HG02642 (cell line): ENCODE data around the gene VASH1.

Source experiments
- ATAC-seq: cut with Tn5 transposase; IDR thresholded peaks from one replicate; pipeline ENCODE4 v1.9.1; 2021; ENCODE audit warnings: mild to moderate bottlenecking; ENCODE audit not compliant: unreplicated experiment, poor library complexity

The VASH1 gene

GRCh38 chr14:76741074-76741473, 20.2 kb upstream of the VASH1 start:
- ATAC-seq = no peak

DNA sequence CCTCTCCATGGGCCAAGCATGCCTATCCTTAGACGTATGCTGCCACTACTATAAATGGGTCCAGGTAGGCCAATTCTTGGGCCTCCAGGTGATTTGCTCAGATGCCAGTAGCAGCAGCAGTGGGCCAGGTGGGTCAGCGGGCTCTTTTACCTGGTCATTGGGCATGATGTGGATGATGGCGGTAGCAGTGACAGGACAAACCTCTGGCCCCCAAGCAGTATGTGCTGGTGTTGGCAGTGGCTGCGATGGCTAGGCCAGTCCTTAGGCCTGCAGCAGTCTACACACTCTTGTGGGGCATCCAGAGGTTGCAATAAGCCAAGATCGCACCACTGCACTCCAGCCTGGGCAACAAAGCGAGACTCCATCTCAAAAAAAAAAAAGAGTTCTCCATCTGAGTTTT, 19.1 kb upstream of the VASH1 start:
- no peak for ATAC-seq

GRCh38 chr14:76742966-76743365, 18.3 kb upstream of the VASH1 start:
- ATAC-seq = no peak

DNA sequence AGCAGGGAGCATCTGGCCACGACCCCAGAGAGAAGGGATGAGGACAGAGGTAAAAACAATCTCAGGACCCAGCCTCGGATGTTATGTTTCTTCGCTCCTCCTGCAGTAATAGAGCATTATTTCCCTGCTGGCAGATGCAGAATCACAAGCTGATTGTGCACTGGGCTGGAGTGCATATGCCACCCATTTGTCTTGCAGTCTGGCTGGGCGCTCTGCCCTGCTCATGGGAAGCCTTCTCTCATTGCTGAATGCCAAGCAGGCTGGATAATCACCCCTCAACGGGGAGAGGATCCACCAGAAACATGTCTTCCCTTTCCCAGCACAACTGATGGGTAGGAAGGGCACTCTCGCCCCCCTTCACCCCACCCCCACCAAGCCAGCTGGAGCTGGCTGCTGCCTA, 8.5 kb upstream of the VASH1 start:
- ATAC-seq = no peak

- no peak for ATAC-seq
These were observed 7.6 kb upstream of the VASH1 start for GRCh38 chr14:76753541-76754198.

GRCh38 chr14:76754586-76754985, 6.7 kb upstream of the VASH1 start:
- ATAC-seq = no peak

DNA sequence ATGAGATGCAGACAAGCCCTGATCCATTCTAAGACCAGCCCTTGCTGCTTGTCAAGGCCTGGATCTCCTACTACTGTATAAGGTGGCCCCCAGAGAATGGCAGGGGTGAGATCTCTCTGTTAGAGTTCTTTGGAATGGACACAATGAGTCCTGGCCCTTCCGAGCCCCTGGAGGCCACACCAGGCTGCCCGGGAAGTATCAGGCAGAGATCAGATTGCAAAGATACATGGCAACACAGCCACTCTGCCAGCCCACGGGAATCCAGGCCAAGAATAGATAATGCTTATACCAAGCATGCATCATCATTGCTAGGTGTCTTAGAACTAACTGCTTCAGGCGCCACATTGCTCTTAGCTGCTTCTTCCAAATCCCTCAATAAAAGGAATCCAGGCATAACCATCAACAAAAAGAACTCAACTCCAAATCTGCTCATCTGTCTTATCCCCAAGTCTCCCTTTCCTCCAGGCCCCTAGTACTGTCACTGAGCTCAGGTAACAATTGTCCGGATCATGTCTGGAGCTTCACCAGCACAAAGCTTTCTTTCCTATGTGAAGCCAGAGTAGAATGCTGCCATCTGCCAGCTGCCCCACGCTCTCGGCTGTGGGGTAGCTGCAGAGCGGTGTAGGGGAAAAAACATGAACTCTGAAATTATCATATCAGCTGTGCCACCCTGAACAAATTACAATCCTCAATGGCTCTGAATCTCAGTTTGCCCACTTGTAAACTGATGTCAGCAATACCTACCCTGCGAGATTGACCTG, 5.5 kb upstream of the VASH1 start:
- no peak for ATAC-seq

GRCh38 chr14:76756371-76756750, 4.9 kb upstream of the VASH1 start:
- ATAC-seq = no peak

DNA sequence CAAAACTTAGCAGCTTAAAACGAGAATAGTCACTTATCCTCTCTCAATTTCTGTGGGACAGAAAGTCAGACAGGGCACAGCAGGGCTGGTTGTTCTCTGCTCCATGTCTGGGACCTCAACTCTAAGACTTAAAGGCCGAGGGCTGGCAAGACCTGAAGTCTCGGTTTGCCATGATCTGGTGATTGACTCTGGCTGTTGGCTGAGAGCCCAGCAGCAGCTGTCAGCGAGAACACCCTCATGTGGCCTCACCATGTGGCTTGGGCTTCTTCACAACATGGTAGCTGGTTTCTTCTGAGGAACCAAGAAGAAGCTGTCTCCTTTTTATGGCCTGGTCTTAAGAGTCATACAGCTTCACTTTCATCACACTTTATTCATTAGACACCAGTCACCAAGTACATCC, 1.7 kb upstream of the VASH1 start:
- ATAC-seq = no peak

DNA sequence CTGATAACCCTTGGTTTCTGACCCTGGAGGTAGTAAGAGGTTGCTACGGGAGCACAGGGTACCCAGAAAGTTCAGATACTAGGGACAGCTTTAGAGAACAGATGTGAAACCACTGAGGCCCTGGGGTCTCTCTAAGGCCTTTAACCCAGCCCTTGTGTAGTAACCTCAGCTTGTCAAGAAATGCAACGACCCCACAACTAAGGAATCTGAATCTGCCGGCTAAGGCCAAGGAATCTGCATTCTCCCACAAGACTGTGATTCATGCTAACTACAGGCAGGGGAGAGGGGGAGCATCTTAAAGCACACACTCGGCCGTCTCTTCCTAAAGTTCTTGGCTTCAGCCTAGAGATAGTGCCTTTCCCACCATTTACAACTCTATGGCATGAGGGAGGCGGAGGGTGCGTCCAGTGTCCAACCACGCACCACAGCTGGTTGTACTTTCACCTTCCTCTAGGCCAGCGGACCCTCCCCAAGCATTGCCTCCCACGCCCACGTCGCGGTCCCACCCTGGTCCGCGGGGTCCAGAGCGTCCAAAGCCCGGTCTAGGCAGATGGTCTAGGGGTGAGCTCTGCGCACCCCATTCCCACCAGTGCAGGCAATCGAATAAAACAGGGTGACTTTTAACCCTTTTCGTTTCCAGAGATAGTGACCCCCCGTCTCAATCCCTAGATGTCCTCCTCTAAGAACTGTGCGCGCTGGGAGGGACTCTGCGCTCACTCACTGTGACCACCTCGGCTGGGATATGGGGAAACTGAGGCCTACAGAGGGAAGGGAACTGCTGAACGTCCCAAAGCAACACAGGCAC, 735 bp upstream of the VASH1 start:
- no peak for ATAC-seq

- no peak for ATAC-seq
These were observed 717 bp downstream of the VASH1 start for GRCh38 chr14:76761960-76762410.

DNA sequence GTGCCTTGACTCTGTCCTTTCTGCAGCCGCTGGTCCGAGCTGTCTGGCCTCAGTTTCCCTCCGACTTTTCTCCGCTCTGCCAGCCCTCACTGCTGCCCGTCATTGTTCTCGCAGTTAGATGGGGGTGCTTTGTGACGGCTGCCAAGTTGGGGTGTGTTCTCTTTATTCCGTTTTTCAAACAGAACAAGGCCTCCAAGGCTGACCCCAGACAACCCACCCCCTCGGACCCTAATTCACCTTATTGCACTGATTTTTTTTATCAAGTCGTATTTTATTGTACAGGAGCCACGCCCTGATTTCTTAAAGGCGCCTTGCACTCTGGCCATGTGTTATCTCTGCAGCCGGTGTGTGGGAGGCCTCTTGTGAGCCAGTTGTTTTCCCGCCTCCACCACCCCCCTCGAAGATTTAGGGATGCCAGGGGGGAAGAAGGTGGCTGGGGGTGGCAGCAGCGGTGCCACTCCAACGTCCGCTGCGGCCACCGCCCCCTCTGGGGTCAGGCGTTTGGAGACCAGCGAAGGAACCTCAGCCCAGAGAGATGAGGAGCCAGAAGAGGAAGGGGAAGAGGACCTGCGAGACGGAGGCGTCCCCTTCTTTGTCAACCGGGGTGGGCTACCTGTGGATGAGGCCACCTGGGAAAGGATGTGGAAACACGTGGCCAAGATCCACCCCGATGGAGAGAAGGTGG, 1.3 kb downstream of the VASH1 start:
- no peak for ATAC-seq

- no peak for ATAC-seq
These were observed 2.1 kb downstream of the VASH1 start for GRCh38 chr14:76763096-76764041.

DNA sequence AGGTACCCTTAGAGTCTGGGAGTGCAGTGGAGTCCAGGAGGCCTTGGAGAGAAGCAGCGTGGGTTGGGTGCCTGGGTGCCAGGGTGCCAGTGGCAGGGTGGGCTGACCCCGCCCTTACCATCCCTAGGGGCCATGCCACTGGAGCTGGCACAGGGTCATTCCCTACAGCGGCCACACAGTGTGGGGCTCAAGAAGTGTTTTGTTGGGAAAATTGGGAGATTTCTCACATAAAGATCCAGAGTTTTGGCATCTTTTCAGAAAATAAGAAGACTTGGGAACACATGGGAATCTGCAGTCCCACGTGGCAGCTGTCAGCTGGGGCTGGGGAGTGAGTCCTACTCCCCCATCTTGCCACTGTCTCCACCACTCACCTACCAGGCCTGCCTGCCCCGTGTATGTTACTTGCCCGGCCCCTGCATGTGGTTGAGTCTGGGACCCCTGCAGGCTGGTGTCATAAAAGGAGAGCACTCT, 4.2 kb downstream of the VASH1 start:
- ATAC-seq = no peak

DNA sequence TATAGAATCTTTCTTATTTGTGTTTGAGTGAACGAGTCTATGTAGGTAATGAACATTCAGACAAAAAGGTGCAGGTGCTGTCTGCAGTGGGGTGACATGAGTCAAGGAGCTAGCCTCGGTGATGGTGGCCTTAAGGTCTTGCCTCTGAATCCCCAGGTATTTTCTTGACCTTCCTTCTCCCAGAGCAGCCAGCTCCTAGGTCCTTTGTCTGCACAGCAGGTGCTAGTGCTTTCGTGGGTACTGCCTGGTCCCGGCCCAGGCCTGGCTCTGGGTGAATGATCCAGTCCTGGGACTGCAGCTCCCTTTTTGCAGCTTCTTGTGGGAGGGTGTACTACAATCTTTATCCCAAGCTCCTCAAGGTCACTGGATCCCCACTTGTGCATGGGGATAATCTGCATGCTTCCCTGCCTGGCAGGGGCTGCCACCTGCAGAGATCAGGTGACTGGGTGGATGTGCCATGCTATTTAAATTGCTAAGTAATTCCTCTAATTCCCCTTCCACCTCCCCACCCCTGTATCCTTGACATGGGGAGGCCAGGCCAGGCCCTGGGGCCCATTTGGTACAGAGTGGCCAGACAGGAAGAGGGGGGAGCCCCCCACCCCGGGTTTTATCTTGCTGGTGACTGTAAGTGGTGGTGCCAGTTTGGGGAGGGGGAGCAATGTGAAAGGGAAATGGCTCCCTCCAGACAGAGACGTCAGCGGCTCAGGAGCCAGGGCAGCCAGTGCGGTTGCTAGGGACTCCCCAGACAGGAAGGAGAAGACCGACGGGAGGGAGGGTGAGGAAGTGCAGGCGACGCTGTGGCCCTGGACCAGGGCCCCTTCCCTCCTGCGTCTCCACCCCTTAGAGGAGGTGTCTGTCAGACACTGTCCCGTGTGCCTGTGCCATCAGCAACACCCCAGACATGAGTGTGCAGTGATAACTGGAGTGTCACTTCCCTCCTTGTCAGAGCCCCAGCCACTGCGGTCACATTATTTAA, 6.7 kb downstream of the VASH1 start:
- peak; percentile 81 for ATAC-seq

DNA sequence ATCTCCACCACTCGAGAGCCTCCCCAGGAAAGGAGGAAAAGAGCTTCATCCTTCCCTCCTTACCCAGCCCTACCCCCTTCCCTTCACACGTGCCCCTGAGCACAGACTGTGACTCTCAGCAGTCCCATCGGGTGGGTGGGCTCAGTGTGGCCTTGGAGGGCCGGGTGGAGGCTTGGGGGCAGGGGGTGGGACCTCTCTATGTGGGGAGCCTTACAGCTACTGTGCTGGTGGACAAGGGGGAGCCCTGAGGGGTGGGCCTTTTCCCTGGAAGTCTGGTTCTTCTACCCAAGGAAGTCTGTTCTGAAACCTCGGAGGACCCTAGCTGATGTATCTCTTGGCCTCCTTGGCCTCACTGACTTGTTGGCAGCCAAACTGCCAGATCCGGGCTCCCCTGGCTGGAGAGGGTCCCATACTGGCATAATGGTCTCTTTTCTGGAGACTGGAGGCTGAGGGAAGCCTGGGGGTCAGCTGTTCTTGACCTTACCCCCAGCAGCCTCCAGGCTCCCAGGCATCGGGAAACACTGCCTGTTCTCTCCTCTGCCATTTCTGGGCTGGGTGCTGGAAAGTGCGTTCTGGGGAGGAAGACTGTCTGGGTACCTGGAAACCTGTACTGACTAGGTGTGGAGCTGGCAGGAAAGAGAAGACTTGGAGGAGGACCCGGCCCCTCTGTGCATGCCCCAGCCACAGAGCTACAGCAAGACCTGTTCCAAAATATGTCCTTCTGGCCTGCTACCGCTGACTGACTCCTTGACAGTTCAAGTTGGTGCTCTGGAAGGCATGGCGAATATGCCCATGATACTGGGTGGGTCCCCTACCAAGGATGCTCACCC, 7.6 kb downstream of the VASH1 start:
- no peak for ATAC-seq

DNA sequence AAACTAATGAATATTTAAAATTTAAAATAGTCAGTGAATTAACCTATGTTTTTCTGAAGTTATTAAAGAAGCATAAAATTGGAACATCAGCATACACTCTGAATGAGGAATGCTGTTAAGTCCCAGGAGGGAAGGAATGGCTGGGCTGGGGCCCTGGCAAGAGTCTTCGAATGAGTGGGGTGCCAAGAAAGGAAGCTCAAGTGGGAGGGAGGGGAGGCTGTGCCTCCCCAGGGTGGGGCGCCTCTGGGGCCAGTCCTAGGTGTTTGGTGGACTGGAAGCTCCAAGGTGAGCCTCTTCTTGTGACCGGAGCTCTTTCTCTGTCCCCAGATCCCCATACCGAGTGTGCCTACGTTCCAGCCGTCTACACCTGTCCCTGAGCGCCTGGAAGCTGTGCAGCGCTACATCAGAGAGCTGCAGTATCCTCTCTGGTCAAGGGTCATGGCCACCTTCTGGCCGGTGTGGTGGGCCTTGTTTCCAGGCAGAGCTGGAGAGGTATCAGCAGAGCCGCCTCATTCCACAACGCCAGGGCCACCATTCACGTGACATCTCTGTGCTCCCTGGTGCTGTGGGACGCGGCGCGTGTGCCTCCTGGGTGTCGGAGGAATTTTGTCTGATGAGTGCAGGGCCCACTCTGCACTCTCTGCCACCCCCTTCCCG, 8.5 kb downstream of the VASH1 start:
- ATAC-seq = no peak
